Fibroblast of pulmonary artery (primary cell): ENCODE measurements around the gene CHAD.

Source experiments
- DNase-seq: peaks from one replicate; pipeline ENCODE4 v3.0.0-alpha.2; 2010; ENCODE audit warnings: low read depth
- H3K4me3 ChIP-seq: replicated peaks from 2 replicates; pipeline ENCODE4 v1.5.1; 2011; ENCODE audit warnings: low read depth, mild to moderate bottlenecking, control low read depth, low read length, moderate library complexity
- CTCF ChIP-seq: IDR thresholded peaks from 2 replicates; pipeline ENCODE4 v1.5.1; 2011; ENCODE audit warnings: mild to moderate bottlenecking, control low read depth, low read length, inconsistent platforms; ENCODE audit errors: missing control alignments

Gene CHAD

GRCh38 chr17:50482516-50482915 is 13.8 kb upstream of the CHAD start:
- H3K4me3 ChIP-seq, result no peak overlapping the region
- TF ChIP-seq CTCF, result peak; percentile 90
- peak; percentile 98 for DNase-seq

- TF ChIP-seq CTCF, result no peak
- H3K4me3 ChIP-seq, result no peak overlapping the region
- DNase-seq, result no peak
Observed at GRCh38 chr17:50482110-50482509, 13.4 kb upstream of the CHAD start.

GRCh38 chr17:50481648-50482047 is 13.0 kb upstream of the CHAD start:
- H3K4me3 ChIP-seq, result no peak overlapping the region
- no peak for TF ChIP-seq CTCF
- no peak for DNase-seq

- no peak overlapping the region for H3K4me3 ChIP-seq
- TF ChIP-seq CTCF, result no peak
- no peak for DNase-seq
Observed at GRCh38 chr17:50480854-50481490, 12.3 kb upstream of the CHAD start.

DNA sequence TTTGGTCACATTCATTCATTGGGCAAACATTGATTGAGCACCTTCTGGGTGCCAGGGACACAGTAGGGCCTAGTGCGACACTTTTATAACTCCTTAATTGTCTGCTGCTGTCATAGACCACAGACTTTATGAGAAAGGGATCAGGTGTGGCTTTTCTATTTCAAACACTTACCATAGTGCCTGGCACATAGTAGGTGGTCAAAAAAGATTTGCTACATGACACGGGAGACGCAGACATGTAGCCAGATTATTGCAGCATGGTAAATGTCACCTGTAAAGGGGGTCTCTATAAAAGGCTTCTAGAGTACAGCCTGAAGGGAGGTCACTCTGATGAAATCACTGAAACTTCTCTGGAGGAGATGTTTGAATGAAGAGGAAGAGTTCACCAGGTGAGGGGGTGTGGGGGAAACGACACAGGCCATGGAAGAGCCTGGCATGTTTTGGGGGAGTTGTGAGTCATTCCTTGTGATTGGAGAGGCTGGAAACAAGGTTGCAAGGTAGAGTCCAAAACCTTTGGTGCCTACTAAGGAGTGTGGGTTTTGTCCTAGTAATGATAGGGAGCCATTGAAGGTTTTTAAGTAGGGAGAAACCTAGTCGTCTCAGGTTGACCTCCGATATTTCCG is 11.6 kb upstream of the CHAD start:
- DNase-seq, result no peak
- H3K4me3 ChIP-seq, result no peak overlapping the region
- TF ChIP-seq CTCF, result no peak

- peak; percentile 54 for TF ChIP-seq CTCF
- DNase-seq, result peak; percentile 82
- H3K4me3 ChIP-seq, result peak overlapping the region; percentile 91
Observed at GRCh38 chr17:50479522-50480141, 11.0 kb upstream of the CHAD start.
